Measurements from ENCODE around the gene MRRF.

- TF ChIP-seq CTCF (optimal IDR thresholded peaks at IDR 0.05 in 1 of 3, IDR thresholded peaks at IDR 0.05 in 1 of 3, conservative IDR thresholded peaks at IDR 0.05 in 1 of 3; ENCODE audit: extremely low read depth in 1 of 3, insufficient read depth in 2 of 3, low read length in 3 of 3): no peak
- TF ChIP-seq EZH2 (IDR thresholded peaks at IDR 0.05; ENCODE audit: low read length): no peak
Observed at GRCh38 chr9:122370869-122371755, 106.4 kb downstream of the MRRF start, which contains the start of gene PTGS1.

Measured in keratinocyte (primary cell).